Measurements from ENCODE around the gene DST.

Gene DST

DNA sequence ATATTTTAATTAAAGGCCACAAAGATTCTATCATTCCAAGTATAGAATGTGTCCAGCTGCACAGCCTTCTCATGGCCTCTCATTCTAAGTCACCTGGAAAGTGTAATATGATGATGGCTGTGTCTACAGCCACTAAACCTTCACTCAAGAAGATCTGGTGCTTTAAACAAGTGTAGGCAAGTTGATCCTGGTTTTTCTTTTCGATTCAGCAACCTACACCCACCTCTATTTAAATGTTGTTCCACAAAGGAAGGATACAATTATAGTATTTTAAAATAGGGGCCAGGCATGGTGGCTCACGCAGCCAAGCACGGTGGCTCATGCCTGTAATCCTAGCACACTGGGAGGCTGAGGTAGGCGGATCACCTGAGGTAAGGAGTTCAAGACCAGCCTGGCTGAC, 25.5 kb upstream of the DST start:
- Histone ChIP-seq H4K20me1 (ENCODE audit: insufficient read depth, low read length, poor library complexity, severe bottlenecking) (no peaks in the 10 kb centered on the region), H3K27me3 (ENCODE audit: insufficient read depth, low read length, poor library complexity, severe bottlenecking) (no peaks in the 10 kb centered on the region), H3K4me1 (ENCODE audit: insufficient read depth, low read length, poor library complexity, severe bottlenecking) (peaks cover 49% of the 10 kb centered on the region), H3K4me2 (ENCODE audit: low read depth, low read length, poor library complexity, severe bottlenecking) (no peak overlapping the region), H3K9me3 (ENCODE audit: insufficient read depth, low read depth, low read length) (no peaks in the 10 kb centered on the region), H3K79me2 (ENCODE audit: insufficient read depth, low read length) (no peaks in the 10 kb centered on the region), H3K9ac (ENCODE audit: low read depth, low read length, poor library complexity, severe bottlenecking) (no peak overlapping the region), H3K9me2 (replicated peaks; ENCODE audit: low read depth, low read length) (no peaks in the 10 kb centered on the region), H3F3A (ENCODE audit: low read depth) (peaks cover 13% of the 10 kb centered on the region; the same call in 1 of the 2 replicates), H2AFZ (ENCODE audit: low read length) (no peak overlapping the region), H3K4me3 (ENCODE audit: low read length, poor library complexity, severe bottlenecking) (no peak overlapping the region), H3K36me3 (ENCODE audit: insufficient read depth, low read length) (0 out of 2 replicates have a peak, but pooled peaks cover 3% of the 10 kb centered on the region)
- TF ChIP-seq EZH2phosphoT487 (IDR thresholded peaks at IDR 0.05; ENCODE audit: borderline replicate concordance): no peak
- TF ChIP-seq, protein P1, sequence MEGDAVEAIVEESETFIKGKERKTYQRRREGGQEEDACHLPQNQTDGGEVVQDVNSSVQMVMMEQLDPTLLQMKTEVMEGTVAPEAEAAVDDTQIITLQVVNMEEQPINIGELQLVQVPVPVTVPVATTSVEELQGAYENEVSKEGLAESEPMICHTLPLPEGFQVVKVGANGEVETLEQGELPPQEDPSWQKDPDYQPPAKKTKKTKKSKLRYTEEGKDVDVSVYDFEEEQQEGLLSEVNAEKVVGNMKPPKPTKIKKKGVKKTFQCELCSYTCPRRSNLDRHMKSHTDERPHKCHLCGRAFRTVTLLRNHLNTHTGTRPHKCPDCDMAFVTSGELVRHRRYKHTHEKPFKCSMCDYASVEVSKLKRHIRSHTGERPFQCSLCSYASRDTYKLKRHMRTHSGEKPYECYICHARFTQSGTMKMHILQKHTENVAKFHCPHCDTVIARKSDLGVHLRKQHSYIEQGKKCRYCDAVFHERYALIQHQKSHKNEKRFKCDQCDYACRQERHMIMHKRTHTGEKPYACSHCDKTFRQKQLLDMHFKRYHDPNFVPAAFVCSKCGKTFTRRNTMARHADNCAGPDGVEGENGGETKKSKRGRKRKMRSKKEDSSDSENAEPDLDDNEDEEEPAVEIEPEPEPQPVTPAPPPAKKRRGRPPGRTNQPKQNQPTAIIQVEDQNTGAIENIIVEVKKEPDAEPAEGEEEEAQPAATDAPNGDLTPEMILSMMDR (conservative IDR thresholded peaks at IDR 0.05; ENCODE audit: low read length): no peak

DNA sequence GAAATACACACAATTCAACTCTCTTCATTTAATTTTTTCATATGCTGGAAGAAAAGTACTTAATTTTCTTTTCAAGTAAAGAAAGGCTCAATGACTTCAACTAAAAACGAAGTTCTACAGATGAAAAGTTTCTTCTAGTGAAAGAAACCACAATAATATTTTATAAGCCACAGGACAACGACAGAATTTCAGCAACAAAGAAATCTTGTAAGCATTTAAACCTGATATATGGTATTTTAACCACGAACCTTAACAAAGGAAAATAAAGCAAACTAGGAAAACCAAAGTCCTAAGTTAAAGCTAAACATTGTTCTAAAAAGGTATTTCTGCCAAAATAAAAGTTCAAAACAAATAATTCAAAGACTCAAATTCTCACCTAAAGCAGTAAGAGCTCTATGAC, 24.6 kb upstream of the DST start:
- Histone ChIP-seq H2AFZ (ENCODE audit: low read length) (no peak overlapping the region; the same call in 1 of the 2 replicates), H4K20me1 (ENCODE audit: insufficient read depth, low read length, poor library complexity, severe bottlenecking) (no peaks in the 10 kb centered on the region), H3K4me2 (ENCODE audit: low read depth, low read length, poor library complexity, severe bottlenecking) (peak overlapping the region; percentile 45), H3K9me3 (ENCODE audit: insufficient read depth, low read depth, low read length) (no peaks in the 10 kb centered on the region), H3K36me3 (ENCODE audit: insufficient read depth, low read length) (0 out of 2 replicates have a peak, but pooled peaks cover 3% of the 10 kb centered on the region), H3K4me1 (ENCODE audit: insufficient read depth, low read length, poor library complexity, severe bottlenecking) (peaks cover 41% of the 10 kb centered on the region), H3F3A (ENCODE audit: low read depth) (peaks cover 10% of the 10 kb centered on the region; the same call in 1 of the 2 replicates), H3K79me2 (ENCODE audit: insufficient read depth, low read length) (no peaks in the 10 kb centered on the region), H3K27me3 (ENCODE audit: insufficient read depth, low read length, poor library complexity, severe bottlenecking) (no peaks in the 10 kb centered on the region), H3K9me2 (replicated peaks; ENCODE audit: low read depth, low read length) (no peaks in the 10 kb centered on the region), H3K9ac (ENCODE audit: low read depth, low read length, poor library complexity, severe bottlenecking) (no peak overlapping the region), H3K4me3 (ENCODE audit: low read length, poor library complexity, severe bottlenecking) (peak overlapping the region; percentile 11)
- TF ChIP-seq EZH2phosphoT487 (IDR thresholded peaks at IDR 0.05; ENCODE audit: borderline replicate concordance): no peak
- TF ChIP-seq, protein P1 (conservative IDR thresholded peaks at IDR 0.05; ENCODE audit: low read length): no peak

DNA sequence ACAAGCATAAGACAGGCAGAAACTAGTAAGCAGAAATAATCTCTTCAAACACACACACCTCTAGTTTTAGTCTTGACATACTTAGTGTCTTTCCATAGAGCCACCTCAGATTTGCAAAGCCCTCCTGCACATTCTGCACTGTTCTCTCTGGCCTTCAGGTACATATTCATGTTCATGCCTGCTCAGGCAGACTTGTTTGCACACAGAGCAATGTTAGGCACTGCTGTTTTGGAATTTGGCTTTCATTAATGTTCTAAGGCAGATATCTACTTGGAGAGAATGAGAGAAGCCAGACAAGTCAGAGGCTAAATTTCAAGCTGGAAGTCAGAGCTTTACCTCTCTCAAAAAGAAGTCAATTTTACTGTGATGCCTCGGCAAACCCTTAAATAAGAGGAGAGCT, 21.3 kb upstream of the DST start:
- TF ChIP-seq, protein P1 (conservative IDR thresholded peaks at IDR 0.05; ENCODE audit: low read length): no peak
- TF ChIP-seq EZH2phosphoT487 (IDR thresholded peaks at IDR 0.05; ENCODE audit: borderline replicate concordance): no peak
- Histone ChIP-seq H3K4me3 (ENCODE audit: low read length, poor library complexity, severe bottlenecking) (no peak overlapping the region), H3K4me1 (ENCODE audit: insufficient read depth, low read length, poor library complexity, severe bottlenecking) (peaks cover 51% of the 10 kb centered on the region)

More for the DNA sequence above, 21.3 kb upstream of the DST start:
- H3K9ac ChIP-seq (ENCODE audit: low read depth, low read length, poor library complexity, severe bottlenecking): no peak overlapping the region
- H3K36me3 ChIP-seq (ENCODE audit: insufficient read depth, low read length): no peaks in the 10 kb centered on the region
- H3F3A ChIP-seq (ENCODE audit: low read depth): peaks cover 8% of the 10 kb centered on the region; the same call in 1 of the 2 replicates
- no peaks in the 10 kb centered on the region for H4K20me1 ChIP-seq (ENCODE audit: insufficient read depth, low read length, poor library complexity, severe bottlenecking)
- H3K27me3 ChIP-seq (ENCODE audit: insufficient read depth, low read length, poor library complexity, severe bottlenecking): no peaks in the 10 kb centered on the region
- H3K4me2 ChIP-seq (ENCODE audit: low read depth, low read length, poor library complexity, severe bottlenecking): no peak overlapping the region
- H2AFZ ChIP-seq (ENCODE audit: low read length): no peak overlapping the region
- H3K79me2 ChIP-seq (ENCODE audit: insufficient read depth, low read length): no peaks in the 10 kb centered on the region
- no peaks in the 10 kb centered on the region for H3K9me2 ChIP-seq (replicated peaks; ENCODE audit: low read depth, low read length)
- H3K9me3 ChIP-seq (ENCODE audit: insufficient read depth, low read depth, low read length): no peaks in the 10 kb centered on the region

All from Loucy (cell line).